HEK293T (cell line): ENCODE results near the gene HS3ST3B1.

Source experiments
- CTCF ChIA-PET: fragments of 350-600 bp; formaldehyde crosslinking; extraction: SDS; loops from one replicate; lab custom pipeline; 2021; ENCODE audit warnings: antibody characterized with exemption, inconsistent platforms; lab: Yijun Ruan, JAX
- POLR2A ChIA-PET: fragments of 350-600 bp; formaldehyde crosslinking; extraction: SDS; loops from one replicate; lab custom pipeline; 2020; ENCODE audit warnings: antibody characterized with exemption, inconsistent platforms; lab: Yijun Ruan, JAX
- DNase-seq: peaks from one replicate; pipeline ENCODE4 v3.0.0; 2012; ENCODE audit warnings: mixed read lengths; ENCODE audit errors: extremely low spot score
- ARNT ChIP-seq: fragments of 450-650 bp; IDR thresholded peaks from 2 replicates; pipeline ENCODE4 v1.6.1; 2017; ENCODE audit warnings: mild to moderate bottlenecking
- BHLHE40 ChIP-seq: fragments of 450-650 bp; IDR thresholded peaks from 2 replicates; pipeline ENCODE4 v1.6.1; 2016; ENCODE audit warnings: mild to moderate bottlenecking, moderate library complexity, borderline replicate concordance
- CTBP1 ChIP-seq: fragments of 450-650 bp; IDR thresholded peaks from 2 replicates; pipeline ENCODE4 v1.6.1; 2016; ENCODE audit warnings: borderline replicate concordance
- ELF4 ChIP-seq: fragments of 450-650 bp; IDR thresholded peaks from 2 replicates; pipeline ENCODE4 v1.6.1; 2017; ENCODE audit warnings: antibody characterized with exemption
- FOXA1 ChIP-seq: fragments of 450-650 bp; IDR thresholded peaks from 2 replicates; pipeline ENCODE4 v1.6.1; 2016; ENCODE audit warnings: mild to moderate bottlenecking
- FOXK2 ChIP-seq: fragments of 450-650 bp; IDR thresholded peaks from 2 replicates; pipeline ENCODE4 v1.6.1; 2016; ENCODE audit warnings: mild to moderate bottlenecking
- FOXM1 ChIP-seq: fragments of 450-650 bp; IDR thresholded peaks from 2 replicates; pipeline ENCODE4 v1.6.1; 2017; ENCODE audit warnings: mild to moderate bottlenecking, borderline replicate concordance
- HDGF ChIP-seq: fragments of 450-650 bp; IDR thresholded peaks from 2 replicates; pipeline ENCODE4 v1.6.1; 2017; ENCODE audit warnings: antibody characterized with exemption, borderline replicate concordance
- L3MBTL2 ChIP-seq: fragments of 450-650 bp; conservative IDR thresholded peaks from 2 replicates; pipeline ENCODE4 v1.6.1; 2016; ENCODE audit warnings: mild to moderate bottlenecking
- LEF1 ChIP-seq: fragments of 450-650 bp; IDR thresholded peaks from 2 replicates; pipeline ENCODE4 v1.6.1; 2017; ENCODE audit warnings: mild to moderate bottlenecking, borderline replicate concordance
- NFRKB ChIP-seq: fragments of 450-650 bp; IDR thresholded peaks from 2 replicates; pipeline ENCODE4 v1.6.1; 2016; ENCODE audit warnings: mild to moderate bottlenecking, moderate library complexity
- SP1 ChIP-seq: fragments of 450-650 bp; IDR thresholded peaks from 2 replicates; pipeline ENCODE4 v1.6.1; 2017
- SUZ12 ChIP-seq: fragments of 450-650 bp; IDR thresholded peaks from 2 replicates; pipeline ENCODE4 v1.6.1; 2016; ENCODE audit warnings: mild to moderate bottlenecking
- TARDBP ChIP-seq: fragments of 450-650 bp; IDR thresholded peaks from 2 replicates; pipeline ENCODE4 v1.6.1; 2016
- ZNF384 ChIP-seq: fragments of 450-650 bp; IDR thresholded peaks from 2 replicates; pipeline ENCODE4 v1.6.1; 2016
- TF ChIP-seq, protein P1 (sequence below): fragments of 450-650 bp; IDR thresholded peaks from 2 replicates; pipeline ENCODE4 v1.6.1; 2016

HS3ST3B1 gene

DNA sequence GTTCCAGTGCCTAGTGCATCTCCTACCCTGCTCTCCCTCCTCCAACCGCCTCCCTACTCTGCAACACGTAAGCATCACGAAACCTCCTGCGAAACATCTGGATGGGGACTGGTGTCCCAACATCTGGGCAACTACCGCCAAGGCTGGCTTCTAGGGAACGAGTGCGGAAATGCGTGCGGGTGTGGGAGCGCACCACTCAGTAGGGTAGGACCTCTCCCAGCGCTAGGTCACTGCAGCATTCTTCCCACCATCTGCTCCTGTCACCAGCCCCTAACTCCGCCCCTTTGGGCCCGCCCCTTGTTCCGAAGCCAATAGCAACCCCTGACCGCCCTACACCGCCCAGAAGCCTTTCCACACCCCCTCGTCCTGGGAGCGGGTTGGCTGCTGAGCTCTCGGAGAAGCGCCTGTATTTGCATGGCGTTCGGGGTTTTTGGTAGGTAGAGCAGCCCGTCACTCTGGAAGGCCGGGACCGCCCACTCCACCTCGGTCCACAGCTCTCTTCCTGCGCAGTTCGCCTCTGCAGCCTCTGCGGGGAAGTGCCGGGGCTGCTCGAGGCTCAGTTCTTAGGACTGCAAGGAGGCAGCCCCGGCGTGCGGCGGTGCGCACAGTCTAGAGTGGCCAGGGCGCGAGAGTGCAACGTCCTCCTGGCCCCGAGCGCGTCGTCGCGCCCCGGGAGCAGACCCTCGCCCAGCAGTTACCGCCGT is at the start of gene HS3ST3B1:
Gene HS3ST3B1, plus strand, starts transcription at position 507 of the 704 bp plus-strand sequence. CDS start 438 bp downstream, outside the sequence.
- peak; percentile 92 for DNase-seq
- ChIA-PET POLR2A (interaction anchor here (0.5 to 2.0 kb wide), 20 partner anchors 8 to 1283 kb away, joined by 3 to 16 read pairs (median 4); partner anchors contain the start of gene ELAC2), CTCF (interaction anchor here (0.6 to 1.1 kb wide), 5 partner anchors 322 to 706 kb away, joined by 3 read pairs; no protein-coding TSS in a partner anchor)
- TF ChIP-seq, protein P1, sequence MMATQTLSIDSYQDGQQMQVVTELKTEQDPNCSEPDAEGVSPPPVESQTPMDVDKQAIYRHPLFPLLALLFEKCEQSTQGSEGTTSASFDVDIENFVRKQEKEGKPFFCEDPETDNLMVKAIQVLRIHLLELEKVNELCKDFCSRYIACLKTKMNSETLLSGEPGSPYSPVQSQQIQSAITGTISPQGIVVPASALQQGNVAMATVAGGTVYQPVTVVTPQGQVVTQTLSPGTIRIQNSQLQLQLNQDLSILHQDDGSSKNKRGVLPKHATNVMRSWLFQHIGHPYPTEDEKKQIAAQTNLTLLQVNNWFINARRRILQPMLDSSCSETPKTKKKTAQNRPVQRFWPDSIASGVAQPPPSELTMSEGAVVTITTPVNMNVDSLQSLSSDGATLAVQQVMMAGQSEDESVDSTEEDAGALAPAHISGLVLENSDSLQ, result peak; percentile 99
- TF ChIP-seq FOXA1 (no peak), NFRKB (no peak), FOXM1 (no peak), HDGF (peak; percentile 93; the same call in 1 of the 2 replicates), L3MBTL2 (0 out of 2 replicates have a peak, but pooled peaks have one; percentile 61), TARDBP (no peak), ZNF384 (no peak), SP1 (no peak), FOXK2 (no peak), CTBP1 (no peak)

DNA sequence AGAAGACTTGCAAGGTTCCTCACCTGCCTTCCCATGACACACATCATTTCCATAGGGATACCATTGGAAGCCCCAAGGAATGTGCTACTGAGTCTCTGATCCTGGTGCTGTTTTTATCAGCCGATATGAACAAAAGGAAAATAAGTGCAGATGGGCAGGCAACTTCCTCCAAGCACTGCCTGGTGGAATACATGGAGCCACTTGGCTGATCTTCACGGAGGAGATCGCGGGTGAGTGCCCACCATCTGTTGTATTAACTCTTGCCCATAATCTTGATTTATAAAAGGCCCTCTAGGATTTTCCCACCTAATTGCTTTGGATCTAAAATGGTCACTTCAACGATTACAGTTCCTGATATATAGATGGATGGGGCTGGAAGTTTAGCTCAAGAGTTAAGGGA is 39.5 kb upstream of the HS3ST3B1 start:
- no peak for DNase-seq
- ChIA-PET POLR2A (no interaction called here), CTCF (no interaction called here)
- TF ChIP-seq, protein P1, result no peak
- no peak for TF ChIP-seq TARDBP
- no peak for TF ChIP-seq ZNF384
- no peak for TF ChIP-seq ELF4
- no peak for TF ChIP-seq L3MBTL2

GRCh38 chr17:14268264-14268663 is 32.6 kb upstream of the HS3ST3B1 start:
- TF ChIP-seq, protein P1, result no peak
- no peak for TF ChIP-seq L3MBTL2
- no peak for TF ChIP-seq ARNT
- TF ChIP-seq TARDBP, result no peak
- no peak for TF ChIP-seq FOXM1
- TF ChIP-seq FOXK2, result no peak
- no peak for TF ChIP-seq HDGF
- no peak for TF ChIP-seq BHLHE40
- no peak for TF ChIP-seq ZNF384
- no peak for TF ChIP-seq NFRKB
- TF ChIP-seq SUZ12, result no peak
- no peak for TF ChIP-seq SP1
- TF ChIP-seq CTBP1, result no peak
- TF ChIP-seq LEF1, result no peak
- CTCF ChIA-PET, result no interaction called here
- POLR2A ChIA-PET, result no interaction called here
- DNase-seq, result no peak

GRCh38 chr17:14269473-14269872 is 31.4 kb upstream of the HS3ST3B1 start:
- no peak for DNase-seq
- POLR2A ChIA-PET, result no interaction called here
- no peak for TF ChIP-seq FOXA1
- TF ChIP-seq FOXK2, result no peak
- TF ChIP-seq ARNT, result no peak
- TF ChIP-seq FOXM1, result no peak
- TF ChIP-seq, protein P1, result no peak
- TF ChIP-seq CTBP1, result no peak
- no peak for TF ChIP-seq SP1
- TF ChIP-seq ELF4, result no peak
- no peak for TF ChIP-seq SUZ12
- no peak for TF ChIP-seq L3MBTL2
- TF ChIP-seq BHLHE40, result no peak
- TF ChIP-seq TARDBP, result no peak
- TF ChIP-seq NFRKB, result no peak
- no peak for TF ChIP-seq LEF1
- no peak for TF ChIP-seq ZNF384
- TF ChIP-seq HDGF, result no peak
- CTCF ChIA-PET, result no interaction called here

- ChIA-PET CTCF (no interaction called here), POLR2A (no interaction called here)
- TF ChIP-seq FOXM1 (no peak), ELF4 (no peak), LEF1 (no peak), CTBP1 (no peak), SUZ12 (no peak), L3MBTL2 (no peak), TARDBP (no peak), FOXA1 (no peak), SP1 (no peak), HDGF (no peak)
- TF ChIP-seq, protein P1, result no peak
- DNase-seq, result no peak
Measured at GRCh38 chr17:14270508-14270907, 30.4 kb upstream of the HS3ST3B1 start.
